GM18951 (cell line): ENCODE data around the gene MRPS14.

ENCODE experiments used
- POLR2A ChIP-seq: IDR thresholded peaks from 4 replicates; pipeline ENCODE4 v1.6.1; 2011; ENCODE audit warnings: mild to moderate bottlenecking; ENCODE audit not compliant: insufficient read length, insufficient read depth; ENCODE audit errors: extremely low read depth
- in situ Hi-C: fragments of 300-500 bp; cut with MboI; formaldehyde crosslinking; loops from one replicate; pipeline ENCODE4 v1.12.0; 2022; ENCODE audit warnings: low sequenced_read_pairs, mixed read lengths, inconsistent platforms; ENCODE audit not compliant: unreplicated experiment

MRPS14 gene

GRCh38 chr1:174966008-174966572, 57.1 kb downstream of the MRPS14 start:
- in situ Hi-C loops: no loop called here
- TF ChIP-seq POLR2A: no peak

GRCh38 chr1:174965362-174966007, 57.7 kb downstream of the MRPS14 start:
- in situ Hi-C loops: no loop called here
- TF ChIP-seq POLR2A: no peak

GRCh38 chr1:174964972-174965361, 58.3 kb downstream of the MRPS14 start:
- in situ Hi-C loops: no loop called here
- no peak for TF ChIP-seq POLR2A

- TF ChIP-seq POLR2A: no peak
- in situ Hi-C loops: no loop called here
Measured at GRCh38 chr1:174964261-174964971, 58.8 kb downstream of the MRPS14 start.

- in situ Hi-C loops: no loop called here
- TF ChIP-seq POLR2A: no peak
Measured at GRCh38 chr1:174963529-174964125, 59.6 kb downstream of the MRPS14 start.
